HepG2 (cell line): ENCODE measurements around the gene CISTR. TPM values are rescaled to one million over a fixed set of nuclear protein-coding genes. Genes with fewer than 3 reads are reported as not detected.

ENCODE experiments used
- CBFB ChIP-seq: sonication (generic); formaldehyde crosslinking; IDR thresholded peaks from 2 replicates; pipeline ENCODE4 v1.4.0; 2020; ENCODE audit warnings: missing genetic modification reagents
- EED ChIP-seq: sonication (generic); formaldehyde crosslinking; IDR thresholded peaks from 2 replicates; pipeline ENCODE4 v1.5.0; 2020; ENCODE audit warnings: mild to moderate bottlenecking, missing genetic modification reagents
- KDM1A ChIP-seq: IDR thresholded peaks from 2 replicates; pipeline ENCODE4 v1.6.1; 2016; ENCODE audit warnings: missing compliant biosample characterization
- NONO ChIP-seq, 2 experiments: fragments of 450-650 bp in 1 of 2; sonication (generic) in 1 of 2; formaldehyde crosslinking in 1 of 2; IDR thresholded peaks in 1 of 2; conservative IDR thresholded peaks in 1 of 2; 2 replicates each; pipeline versions ENCODE4 v1.6.1 to v1.8.0; 2017 to 2022; ENCODE audit warnings: mild to moderate bottlenecking in 1 of 2, missing genetic modification reagents in 1 of 2, moderate library complexity in 1 of 2
- REPIN1 ChIP-seq: sonication (generic); formaldehyde crosslinking; IDR thresholded peaks from 2 replicates; pipeline ENCODE4 v1.8.0; 2022; ENCODE audit warnings: missing genetic modification reagents, low read depth, mild to moderate bottlenecking, borderline replicate concordance
- SALL1 ChIP-seq: sonication (generic); formaldehyde crosslinking; IDR thresholded peaks from 2 replicates; pipeline ENCODE4 v1.8.0; 2022; ENCODE audit warnings: mild to moderate bottlenecking, missing genetic modification reagents
- SNAI1 ChIP-seq: sonication (generic); formaldehyde crosslinking; IDR thresholded peaks from 2 replicates; pipeline ENCODE4 v1.5.0; 2020; ENCODE audit warnings: mild to moderate bottlenecking, missing genetic modification reagents, borderline replicate concordance
- SRSF9 ChIP-seq: fragments of 200-400 bp; formaldehyde crosslinking; IDR thresholded peaks from 2 replicates; pipeline ENCODE4 v1.6.1; 2018; ENCODE audit warnings: borderline replicate concordance, mild to moderate bottlenecking, low read depth, low read length; ENCODE audit not compliant: insufficient read depth, poor library complexity, severe bottlenecking
- TSC22D2 ChIP-seq: sonication (generic); formaldehyde crosslinking; IDR thresholded peaks from 2 replicates; pipeline ENCODE4 v1.5.1; 2020; ENCODE audit warnings: missing genetic modification reagents, mild to moderate bottlenecking, borderline replicate concordance
- ZNF124 ChIP-seq: sonication (generic); formaldehyde crosslinking; IDR thresholded peaks from 2 replicates; pipeline ENCODE4 v1.4.0; 2020; ENCODE audit warnings: missing genetic modification reagents
- ZNF670 ChIP-seq: sonication (generic); formaldehyde crosslinking; IDR thresholded peaks from 2 replicates; pipeline ENCODE4 v1.8.0; 2022; ENCODE audit warnings: mild to moderate bottlenecking, missing genetic modification reagents, borderline replicate concordance
- ZSCAN9 ChIP-seq: IDR thresholded peaks from 2 replicates; pipeline ENCODE4 v1.6.1; 2016; ENCODE audit warnings: borderline replicate concordance
- polyA plus RNA-seq, 8 experiments: library from polyadenylated mRNA; depleted of rRNA in 3 of 8; stranded (reverse) in 7 of 8; unstranded in 1 of 8; fragments of >200 nt; fragmentation: Illumina TruSeq in 4 of 8; extraction: Trizol in 4 of 8; gene quantifications; 2 replicates each; pipeline versions ENCODE4 v1.2.1 to v1.2.3, GENCODE V29; 2011 to 2016; ENCODE audit warnings: low read depth in 4 of 8, missing spikeins in 1 of 8, mixed read lengths in 1 of 8; ENCODE audit not compliant: insufficient read depth in 1 of 8
- total RNA-seq, 5 experiments: library from RNA; depleted of rRNA; stranded (reverse); fragments of >200 nt; fragmentation: Illumina TruSeq; extraction: Trizol; gene quantifications; 2 replicates each; pipeline ENCODE4 v1.2.3, GENCODE V29; 2016; ENCODE audit warnings: low read depth in 1 of 5
- TF ChIP-seq, protein P1 (sequence below): IDR thresholded peaks from 2 replicates; pipeline ENCODE4 v1.6.1; 2016; ENCODE audit warnings: missing compliant biosample characterization, missing genetic modification reagents, borderline replicate concordance
- TF ChIP-seq, protein P2 (sequence below): IDR thresholded peaks from 2 replicates; pipeline ENCODE4 v1.6.1; 2016; ENCODE audit warnings: low read depth
- TF ChIP-seq, protein P3 (sequence below): sonication (generic); formaldehyde crosslinking; conservative IDR thresholded peaks from 2 replicates; pipeline ENCODE4 v1.4.0; 2020; ENCODE audit warnings: missing genetic modification reagents
- TF ChIP-seq, protein P4 (sequence below): sonication (generic); formaldehyde crosslinking; IDR thresholded peaks from 2 replicates; pipeline ENCODE4 v1.4.0; 2020; ENCODE audit warnings: missing genetic modification reagents
- TF ChIP-seq, protein P5 (sequence below): sonication (generic); formaldehyde crosslinking; IDR thresholded peaks from 2 replicates; pipeline ENCODE4 v1.4.0; 2020; ENCODE audit warnings: mild to moderate bottlenecking, missing genetic modification reagents

Gene CISTR
- total and polyA plus RNA-seq, 2 of the 13 experiments (the other 11 are each of a cell fraction or from before 2014, with no cell fraction given), result not detected

DNA sequence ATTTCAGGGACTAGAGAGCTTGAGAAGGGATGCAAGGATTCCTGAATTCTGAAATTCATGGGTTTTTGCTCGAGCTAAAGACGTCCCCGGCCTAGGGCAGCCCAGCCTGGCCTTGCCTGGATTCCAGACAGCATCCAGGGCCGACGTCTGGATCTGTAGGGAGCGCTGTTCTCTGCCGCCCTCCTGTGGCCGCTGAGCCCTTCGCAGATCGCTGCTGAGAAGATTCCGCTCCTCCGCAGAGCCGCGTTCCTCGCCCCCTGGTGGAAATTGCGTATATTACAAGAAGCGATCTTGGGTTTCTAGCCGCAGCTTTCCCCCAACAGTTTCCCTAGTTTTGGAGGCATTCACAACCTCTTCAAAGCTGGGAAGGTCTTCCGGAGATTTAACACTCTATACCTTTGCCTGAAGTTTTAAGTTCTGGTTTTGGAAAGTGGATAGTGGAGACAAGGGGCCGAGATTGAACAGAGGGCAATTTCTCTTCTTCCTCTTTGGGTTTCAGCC lies 5.1 kb downstream of the CISTR start (continued):
- TF ChIP-seq SNAI1 (no peak), NONO (IDR thresholded peaks at IDR 0.05) (no peak), NONO (CRISPR knock-in tag; conservative IDR thresholded peaks at IDR 0.05) (peak; percentile 54), ZNF124 (0 out of 2 replicates have a peak, but pooled peaks have one; percentile 77), ZSCAN9 (CRISPR knock-in tag) (0 out of 2 replicates have a peak, but pooled peaks have one; percentile 57), SALL1 (CRISPR knock-in tag) (peak; percentile 74), TSC22D2 (CRISPR knock-in tag) (peak; percentile 48; the same call in 1 of the 2 replicates), SRSF9 (no peak), CBFB (CRISPR knock-in tag) (0 out of 2 replicates have a peak, but pooled peaks have one; percentile 46), ZNF670 (CRISPR knock-in tag) (no peak), EED (CRISPR knock-in tag) (no peak), REPIN1 (CRISPR knock-in tag) (0 out of 2 replicates have a peak, but pooled peaks have one; percentile 68), KDM1A (no peak)
- TF ChIP-seq, protein P1, sequence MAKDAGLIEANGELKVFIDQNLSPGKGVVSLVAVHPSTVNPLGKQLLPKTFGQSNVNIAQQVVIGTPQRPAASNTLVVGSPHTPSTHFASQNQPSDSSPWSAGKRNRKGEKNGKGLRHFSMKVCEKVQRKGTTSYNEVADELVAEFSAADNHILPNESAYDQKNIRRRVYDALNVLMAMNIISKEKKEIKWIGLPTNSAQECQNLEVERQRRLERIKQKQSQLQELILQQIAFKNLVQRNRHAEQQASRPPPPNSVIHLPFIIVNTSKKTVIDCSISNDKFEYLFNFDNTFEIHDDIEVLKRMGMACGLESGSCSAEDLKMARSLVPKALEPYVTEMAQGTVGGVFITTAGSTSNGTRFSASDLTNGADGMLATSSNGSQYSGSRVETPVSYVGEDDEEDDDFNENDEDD (CRISPR knock-in tag), result no peak
- TF ChIP-seq, protein P2, sequence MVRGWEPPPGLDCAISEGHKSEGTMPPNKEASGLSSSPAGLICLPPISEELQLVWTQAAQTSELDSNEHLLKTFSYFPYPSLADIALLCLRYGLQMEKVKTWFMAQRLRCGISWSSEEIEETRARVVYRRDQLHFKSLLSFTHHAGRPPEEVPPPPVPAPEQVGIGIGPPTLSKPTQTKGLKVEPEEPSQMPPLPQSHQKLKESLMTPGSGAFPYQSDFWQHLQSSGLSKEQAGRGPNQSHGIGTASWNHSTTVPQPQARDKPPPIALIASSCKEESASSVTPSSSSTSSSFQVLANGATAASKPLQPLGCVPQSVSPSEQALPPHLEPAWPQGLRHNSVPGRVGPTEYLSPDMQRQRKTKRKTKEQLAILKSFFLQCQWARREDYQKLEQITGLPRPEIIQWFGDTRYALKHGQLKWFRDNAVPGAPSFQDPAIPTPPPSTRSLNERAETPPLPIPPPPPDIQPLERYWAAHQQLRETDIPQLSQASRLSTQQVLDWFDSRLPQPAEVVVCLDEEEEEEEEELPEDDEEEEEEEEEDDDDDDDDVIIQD (CRISPR knock-in tag), result 0 out of 2 replicates have a peak, but pooled peaks have one; percentile 11
- TF ChIP-seq, protein P3, sequence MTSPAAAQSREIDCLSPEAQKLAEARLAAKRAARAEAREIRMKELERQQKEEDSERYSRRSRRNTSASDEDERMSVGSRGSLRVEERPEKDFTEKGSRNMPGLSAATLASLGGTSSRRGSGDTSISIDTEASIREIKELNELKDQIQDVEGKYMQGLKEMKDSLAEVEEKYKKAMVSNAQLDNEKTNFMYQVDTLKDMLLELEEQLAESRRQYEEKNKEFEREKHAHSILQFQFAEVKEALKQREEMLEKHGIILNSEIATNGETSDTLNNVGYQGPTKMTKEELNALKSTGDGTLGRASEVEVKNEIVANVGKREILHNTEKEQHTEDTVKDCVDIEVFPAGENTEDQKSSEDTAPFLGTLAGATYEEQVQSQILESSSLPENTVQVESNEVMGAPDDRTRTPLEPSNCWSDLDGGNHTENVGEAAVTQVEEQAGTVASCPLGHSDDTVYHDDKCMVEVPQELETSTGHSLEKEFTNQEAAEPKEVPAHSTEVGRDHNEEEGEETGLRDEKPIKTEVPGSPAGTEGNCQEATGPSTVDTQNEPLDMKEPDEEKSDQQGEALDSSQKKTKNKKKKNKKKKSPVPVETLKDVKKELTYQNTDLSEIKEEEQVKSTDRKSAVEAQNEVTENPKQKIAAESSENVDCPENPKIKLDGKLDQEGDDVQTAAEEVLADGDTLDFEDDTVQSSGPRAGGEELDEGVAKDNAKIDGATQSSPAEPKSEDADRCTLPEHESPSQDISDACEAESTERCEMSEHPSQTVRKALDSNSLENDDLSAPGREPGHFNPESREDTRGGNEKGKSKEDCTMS (CRISPR knock-in tag), result no peak
- TF ChIP-seq, protein P4, sequence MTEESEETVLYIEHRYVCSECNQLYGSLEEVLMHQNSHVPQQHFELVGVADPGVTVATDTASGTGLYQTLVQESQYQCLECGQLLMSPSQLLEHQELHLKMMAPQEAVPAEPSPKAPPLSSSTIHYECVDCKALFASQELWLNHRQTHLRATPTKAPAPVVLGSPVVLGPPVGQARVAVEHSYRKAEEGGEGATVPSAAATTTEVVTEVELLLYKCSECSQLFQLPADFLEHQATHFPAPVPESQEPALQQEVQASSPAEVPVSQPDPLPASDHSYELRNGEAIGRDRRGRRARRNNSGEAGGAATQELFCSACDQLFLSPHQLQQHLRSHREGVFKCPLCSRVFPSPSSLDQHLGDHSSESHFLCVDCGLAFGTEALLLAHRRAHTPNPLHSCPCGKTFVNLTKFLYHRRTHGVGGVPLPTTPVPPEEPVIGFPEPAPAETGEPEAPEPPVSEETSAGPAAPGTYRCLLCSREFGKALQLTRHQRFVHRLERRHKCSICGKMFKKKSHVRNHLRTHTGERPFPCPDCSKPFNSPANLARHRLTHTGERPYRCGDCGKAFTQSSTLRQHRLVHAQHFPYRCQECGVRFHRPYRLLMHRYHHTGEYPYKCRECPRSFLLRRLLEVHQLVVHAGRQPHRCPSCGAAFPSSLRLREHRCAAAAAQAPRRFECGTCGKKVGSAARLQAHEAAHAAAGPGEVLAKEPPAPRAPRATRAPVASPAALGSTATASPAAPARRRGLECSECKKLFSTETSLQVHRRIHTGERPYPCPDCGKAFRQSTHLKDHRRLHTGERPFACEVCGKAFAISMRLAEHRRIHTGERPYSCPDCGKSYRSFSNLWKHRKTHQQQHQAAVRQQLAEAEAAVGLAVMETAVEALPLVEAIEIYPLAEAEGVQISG (CRISPR knock-in tag), result peak; percentile 46; the same call in 1 of the 2 replicates
- TF ChIP-seq, protein P5, sequence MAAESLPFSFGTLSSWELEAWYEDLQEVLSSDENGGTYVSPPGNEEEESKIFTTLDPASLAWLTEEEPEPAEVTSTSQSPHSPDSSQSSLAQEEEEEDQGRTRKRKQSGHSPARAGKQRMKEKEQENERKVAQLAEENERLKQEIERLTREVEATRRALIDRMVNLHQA (CRISPR knock-in tag), result no peak
